ENCODE data around the gene CDC14C. TPM values are rescaled to one million over a fixed set of nuclear protein-coding genes. Genes with fewer than 3 reads are reported as not detected.

The CDC14C gene
- total RNA-seq, 4 donors from 2014 or later: not detected

- Histone ChIP-seq H3K27ac (replicated peaks in 1 of 4) (no peak overlapping the region), H3K9me3 (no peaks in the 10 kb centered on the region), H3K27me3 (no peaks in the 10 kb centered on the region), H3K36me3 (no peaks in the 10 kb centered on the region), H3K4me3 (no peak overlapping the region), H3K4me1 (no peaks in the 10 kb centered on the region)
- intact Hi-C loops (cut with DNase I): no loop called here
- no peak for TF ChIP-seq EP300 (IDR thresholded peaks at IDR 0.05)
- TF ChIP-seq POLR2AphosphoS5 (IDR thresholded peaks at IDR 0.05): no peak
- TF ChIP-seq, protein P1, sequence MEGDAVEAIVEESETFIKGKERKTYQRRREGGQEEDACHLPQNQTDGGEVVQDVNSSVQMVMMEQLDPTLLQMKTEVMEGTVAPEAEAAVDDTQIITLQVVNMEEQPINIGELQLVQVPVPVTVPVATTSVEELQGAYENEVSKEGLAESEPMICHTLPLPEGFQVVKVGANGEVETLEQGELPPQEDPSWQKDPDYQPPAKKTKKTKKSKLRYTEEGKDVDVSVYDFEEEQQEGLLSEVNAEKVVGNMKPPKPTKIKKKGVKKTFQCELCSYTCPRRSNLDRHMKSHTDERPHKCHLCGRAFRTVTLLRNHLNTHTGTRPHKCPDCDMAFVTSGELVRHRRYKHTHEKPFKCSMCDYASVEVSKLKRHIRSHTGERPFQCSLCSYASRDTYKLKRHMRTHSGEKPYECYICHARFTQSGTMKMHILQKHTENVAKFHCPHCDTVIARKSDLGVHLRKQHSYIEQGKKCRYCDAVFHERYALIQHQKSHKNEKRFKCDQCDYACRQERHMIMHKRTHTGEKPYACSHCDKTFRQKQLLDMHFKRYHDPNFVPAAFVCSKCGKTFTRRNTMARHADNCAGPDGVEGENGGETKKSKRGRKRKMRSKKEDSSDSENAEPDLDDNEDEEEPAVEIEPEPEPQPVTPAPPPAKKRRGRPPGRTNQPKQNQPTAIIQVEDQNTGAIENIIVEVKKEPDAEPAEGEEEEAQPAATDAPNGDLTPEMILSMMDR (IDR thresholded peaks at IDR 0.05): no peak
- no peak for TF ChIP-seq POLR2A (IDR thresholded peaks at IDR 0.05; ENCODE audit: low read depth)
- no peak for DNase-seq (ENCODE audit: extremely low spot score)
These were observed 31.6 kb downstream of the CDC14C start for GRCh38 chr7:48955916-48956315.

- Histone ChIP-seq H3K27me3 (peaks cover 0 to 3% (median 0%) of the 10 kb centered on the region in 4 donors), H3K9me3 (no peaks in the 10 kb centered on the region), H3K4me1 (no peaks in the 10 kb centered on the region), H3K36me3 (no peaks in the 10 kb centered on the region), H3K4me3 (no peak overlapping the region), H3K27ac (replicated peaks in 1 of 4) (no peak overlapping the region)
- intact Hi-C loops (cut with DNase I): no loop called here
- TF ChIP-seq, protein P1 (IDR thresholded peaks at IDR 0.05): no peak
- TF ChIP-seq POLR2A (IDR thresholded peaks at IDR 0.05; ENCODE audit: low read depth): no peak
- TF ChIP-seq POLR2AphosphoS5 (IDR thresholded peaks at IDR 0.05): no peak
- no peak for TF ChIP-seq EP300 (IDR thresholded peaks at IDR 0.05)
- DNase-seq (ENCODE audit: extremely low spot score): no peak
These were observed 35.3 kb downstream of the CDC14C start for GRCh38 chr7:48959676-48960075.

- H3K36me3 ChIP-seq: no peaks in the 10 kb centered on the region
- H3K4me1 ChIP-seq: no peaks in the 10 kb centered on the region
- no peak for TF ChIP-seq EP300 (IDR thresholded peaks at IDR 0.05)
- no peak for TF ChIP-seq POLR2AphosphoS5 (IDR thresholded peaks at IDR 0.05)
- TF ChIP-seq POLR2A (IDR thresholded peaks at IDR 0.05; ENCODE audit: low read depth): no peak
- TF ChIP-seq, protein P1 (IDR thresholded peaks at IDR 0.05): no peak
- H3K27ac ChIP-seq (replicated peaks in 1 of 4): no peak overlapping the region
- peaks cover 0 to 3% (median 0%) of the 10 kb centered on the region in 4 donors for H3K27me3 ChIP-seq
- intact Hi-C loops (cut with DNase I): no loop called here
- 75% methylated on average over 7 of the region's 7 CpGs for WGBS
- no peaks in the 10 kb centered on the region for H3K9me3 ChIP-seq
- no peak for DNase-seq (ENCODE audit: extremely low spot score)
- no peak overlapping the region for H3K4me3 ChIP-seq
These were observed 38.6 kb downstream of the CDC14C start for GRCh38 chr7:48962821-48963505.

DNA sequence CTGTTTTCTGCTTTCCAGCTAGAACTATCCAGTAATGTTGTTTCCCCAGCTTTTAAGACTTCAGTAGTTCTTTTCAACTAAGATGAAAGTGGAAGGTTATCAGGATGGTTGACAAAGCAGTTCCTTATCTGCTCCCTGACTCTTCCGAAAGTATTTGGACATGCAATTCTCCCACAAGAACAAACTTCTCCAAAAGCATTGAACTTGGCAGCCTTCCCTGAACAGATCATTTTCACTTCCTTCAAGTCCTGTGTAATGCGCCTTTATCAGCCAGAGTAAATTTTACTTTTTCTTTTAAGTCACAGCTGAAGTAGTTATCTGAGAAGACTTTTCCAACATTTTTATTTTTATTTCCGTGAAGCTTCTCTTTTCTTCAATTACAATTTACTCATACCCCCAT is 39.7 kb downstream of the CDC14C start:
- Histone ChIP-seq H3K9me3 (no peaks in the 10 kb centered on the region), H3K4me3 (no peak overlapping the region), H3K27me3 (peaks cover 0 to 3% (median 0%) of the 10 kb centered on the region in 4 donors), H3K36me3 (no peaks in the 10 kb centered on the region), H3K27ac (replicated peaks in 1 of 4) (no peak overlapping the region), H3K4me1 (no peaks in the 10 kb centered on the region)
- intact Hi-C loops (cut with DNase I): no loop called here
- DNase-seq (ENCODE audit: extremely low spot score): no peak
- WGBS: 22% methylated on average over 3 of the region's 3 CpGs
- TF ChIP-seq, protein P1 (IDR thresholded peaks at IDR 0.05): no peak

DNA sequence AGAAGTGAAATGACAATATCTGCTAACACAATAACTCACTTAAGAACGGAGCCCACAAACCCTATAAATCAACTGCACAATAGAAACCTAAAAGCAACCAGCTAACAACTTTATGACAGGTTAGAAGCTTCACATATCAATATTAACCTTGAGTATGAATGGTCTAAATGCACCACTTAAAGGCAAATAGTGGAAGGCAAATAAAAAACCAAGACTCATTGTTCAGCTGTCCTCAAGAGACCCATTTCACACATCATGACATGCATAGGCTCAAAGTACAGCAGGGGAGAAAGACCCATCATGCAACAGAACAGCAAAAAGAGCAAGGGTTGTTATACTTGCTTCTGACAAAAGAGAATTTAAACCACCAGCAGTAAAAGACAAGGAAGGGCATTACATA is 46.8 kb downstream of the CDC14C start:
- no peaks in the 10 kb centered on the region for H3K36me3 ChIP-seq
- no peaks in the 10 kb centered on the region for H3K4me1 ChIP-seq
- peaks cover 0 to 5% (median 0%) of the 10 kb centered on the region in 4 donors for H3K9me3 ChIP-seq
- intact Hi-C loops (cut with DNase I): no loop called here
- H3K4me3 ChIP-seq: no peak overlapping the region
- H3K27me3 ChIP-seq: no peaks in the 10 kb centered on the region
- no peak for DNase-seq (ENCODE audit: extremely low spot score)
- WGBS: 83% methylated on average over 1 of the region's 1 CpG
- no peak for TF ChIP-seq EP300 (IDR thresholded peaks at IDR 0.05)
- no peak for TF ChIP-seq POLR2AphosphoS5 (IDR thresholded peaks at IDR 0.05)
- TF ChIP-seq, protein P1 (IDR thresholded peaks at IDR 0.05): no peak
- TF ChIP-seq POLR2A (IDR thresholded peaks at IDR 0.05; ENCODE audit: low read depth): no peak
- no peak overlapping the region for H3K27ac ChIP-seq (replicated peaks in 1 of 4)

Data from esophagus muscularis mucosa (tissue), 4 donors.